Vagina (tissue), 2 donors: Measurements from ENCODE around the gene MEA1. TPM values are rescaled to one million over a fixed set of nuclear protein-coding genes. Genes with fewer than 3 reads are reported as not detected.

Experiments
- DNase-seq, 2 donors: peaks; one replicate each; pipeline ENCODE4 v3.0.0-alpha.2; 2017; ENCODE audit errors: extremely low spot score in 2 of 2
- H3K27ac ChIP-seq: fragments of 200-600 bp; sonication (generic); one replicate; pipeline ENCODE4 v1.5.1; 2019
- H3K27me3 ChIP-seq: fragments of 200-600 bp; sonication (generic); one replicate; pipeline ENCODE4 v1.5.1; 2019
- H3K36me3 ChIP-seq, 2 donors: fragments of 200-600 bp; sonication (generic); one replicate each; pipeline ENCODE4 v1.5.1; 2017 to 2019
- H3K4me1 ChIP-seq: fragments of 200-600 bp; sonication (generic); one replicate; pipeline ENCODE4 v1.5.1; 2019
- H3K4me3 ChIP-seq, 2 donors: fragments of 200-600 bp; sonication (generic); 1 replicate in 1 of 2; 2 replicates in 1 of 2; pipeline ENCODE4 v1.5.1; 2016 to 2019
- H3K9me3 ChIP-seq: fragments of 200-600 bp; sonication (generic); one replicate; pipeline ENCODE4 v1.5.1; 2019
- POLR2A ChIP-seq, 2 donors: fragments of 450-650 bp; IDR thresholded peaks; one replicate each; pipeline ENCODE4 v1.6.1; 2017; ENCODE audit warnings: antibody characterized with exemption in 2 of 2, mild to moderate bottlenecking in 2 of 2, moderate library complexity in 2 of 2
- POLR2AphosphoS5 ChIP-seq, 2 donors: sonication (generic); formaldehyde crosslinking; IDR thresholded peaks; one replicate each; pipeline ENCODE4 v1.9.0; 2017; ENCODE audit warnings: antibody characterized with exemption in 2 of 2, mild to moderate bottlenecking in 2 of 2, low read depth in 1 of 2; ENCODE audit not compliant: insufficient read depth in 1 of 2
- intact Hi-C: fragments of 100-400 bp; cut with DNase I; formaldehyde crosslinking; loops from one replicate; pipeline ENCODE4 v1.15.1; 2023
- total RNA-seq: library from RNA; depleted of rRNA; stranded (reverse); fragments of >200 nt; gene quantifications from one replicate; pipeline ENCODE4 v1.2.3, GENCODE V29; 2016
- TF ChIP-seq, protein P1 (sequence below), 3 experiments: fragments of 450-650 bp in 2 of 3; fragments of 200-600 bp in 1 of 3; sonication (generic) in 1 of 3; IDR thresholded peaks; one replicate each; pipeline ENCODE4 v1.5.1; 2017 to 2019; ENCODE audit warnings: antibody characterized with exemption in 3 of 3, mild to moderate bottlenecking in 2 of 3, moderate library complexity in 2 of 3

MEA1 gene
- total RNA-seq, 1 donor from 2014 or later, result 40.3 TPM

GRCh38 chr6:43035495-43036194 is 21.9 kb upstream of the MEA1 start:
- intact Hi-C loops, result no loop called here
- no peaks in the 10 kb centered on the region for H3K27me3 ChIP-seq
- H3K9me3 ChIP-seq, result no peaks in the 10 kb centered on the region
- H3K4me3 ChIP-seq, result no peak overlapping the region
- peaks cover 0 to 40% of the 10 kb centered on the region in 2 donors for H3K36me3 ChIP-seq
- no peaks in the 10 kb centered on the region for H3K4me1 ChIP-seq
- TF ChIP-seq, protein P1, sequence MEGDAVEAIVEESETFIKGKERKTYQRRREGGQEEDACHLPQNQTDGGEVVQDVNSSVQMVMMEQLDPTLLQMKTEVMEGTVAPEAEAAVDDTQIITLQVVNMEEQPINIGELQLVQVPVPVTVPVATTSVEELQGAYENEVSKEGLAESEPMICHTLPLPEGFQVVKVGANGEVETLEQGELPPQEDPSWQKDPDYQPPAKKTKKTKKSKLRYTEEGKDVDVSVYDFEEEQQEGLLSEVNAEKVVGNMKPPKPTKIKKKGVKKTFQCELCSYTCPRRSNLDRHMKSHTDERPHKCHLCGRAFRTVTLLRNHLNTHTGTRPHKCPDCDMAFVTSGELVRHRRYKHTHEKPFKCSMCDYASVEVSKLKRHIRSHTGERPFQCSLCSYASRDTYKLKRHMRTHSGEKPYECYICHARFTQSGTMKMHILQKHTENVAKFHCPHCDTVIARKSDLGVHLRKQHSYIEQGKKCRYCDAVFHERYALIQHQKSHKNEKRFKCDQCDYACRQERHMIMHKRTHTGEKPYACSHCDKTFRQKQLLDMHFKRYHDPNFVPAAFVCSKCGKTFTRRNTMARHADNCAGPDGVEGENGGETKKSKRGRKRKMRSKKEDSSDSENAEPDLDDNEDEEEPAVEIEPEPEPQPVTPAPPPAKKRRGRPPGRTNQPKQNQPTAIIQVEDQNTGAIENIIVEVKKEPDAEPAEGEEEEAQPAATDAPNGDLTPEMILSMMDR (IDR thresholded peaks at IDR 0.05), result no peak
- TF ChIP-seq POLR2AphosphoS5 (IDR thresholded peaks at IDR 0.05; ENCODE audit: insufficient read depth in 1 of 2, low read depth in 1 of 2) (no peak), POLR2A (IDR thresholded peaks at IDR 0.05) (no peak)
- H3K27ac ChIP-seq, result no peak overlapping the region
- DNase-seq, result no peak

- H3K4me3 ChIP-seq, result no peak overlapping the region
- H3K36me3 ChIP-seq, result peaks cover 0 to 52% of the 10 kb centered on the region in 2 donors
- TF ChIP-seq, protein P1 (IDR thresholded peaks at IDR 0.05), result no peak
- TF ChIP-seq POLR2AphosphoS5 (IDR thresholded peaks at IDR 0.05; ENCODE audit: insufficient read depth in 1 of 2, low read depth in 1 of 2), result no peak
- no peak for TF ChIP-seq POLR2A (IDR thresholded peaks at IDR 0.05)
Measured at GRCh38 chr6:43034190-43034525, 20.4 kb upstream of the MEA1 start.

DNA sequence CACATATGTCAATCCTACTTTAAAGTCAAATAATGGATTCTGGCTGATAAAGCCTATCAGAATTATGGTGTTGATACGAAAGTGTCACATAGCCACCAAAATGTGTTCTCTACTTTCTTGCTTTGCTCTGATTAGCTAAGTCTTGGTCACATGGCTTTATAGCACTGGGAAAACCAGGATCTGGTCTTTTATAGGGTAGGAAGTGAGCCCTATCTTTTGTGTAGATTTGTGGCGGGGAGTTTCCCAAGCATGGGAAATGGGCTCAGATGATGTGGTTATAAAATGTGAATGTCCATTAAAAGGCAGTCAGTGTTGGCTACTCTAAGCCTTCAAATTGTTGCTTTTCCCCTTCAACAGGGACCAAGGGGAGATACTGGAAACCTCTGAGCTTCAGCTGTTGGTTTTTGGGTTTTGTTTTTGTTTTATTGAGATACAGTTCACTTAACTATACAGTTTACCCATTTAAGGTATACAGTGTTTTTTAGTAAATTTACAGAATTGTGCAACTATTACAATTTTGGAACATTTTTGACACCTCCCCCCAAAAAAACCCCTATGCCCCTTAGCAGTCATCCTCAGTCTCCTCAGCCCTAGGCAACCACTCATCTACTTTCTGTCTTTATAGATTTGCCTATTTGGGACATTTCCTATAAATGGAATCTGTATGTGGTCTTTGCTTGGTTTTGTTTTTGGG is 19.9 kb upstream of the MEA1 start:
- no peak for DNase-seq
- Histone ChIP-seq H3K4me3 (no peak overlapping the region), H3K36me3 (peaks cover 0 to 52% of the 10 kb centered on the region in 2 donors), H3K4me1 (no peaks in the 10 kb centered on the region), H3K9me3 (no peaks in the 10 kb centered on the region), H3K27ac (no peak overlapping the region), H3K27me3 (no peaks in the 10 kb centered on the region)
- intact Hi-C loops, result no loop called here
- TF ChIP-seq POLR2AphosphoS5 (IDR thresholded peaks at IDR 0.05; ENCODE audit: insufficient read depth in 1 of 2, low read depth in 1 of 2), result no peak
- TF ChIP-seq, protein P1 (IDR thresholded peaks at IDR 0.05), result no peak
- no peak for TF ChIP-seq POLR2A (IDR thresholded peaks at IDR 0.05)

More at GRCh38 chr6:43034190-43034525, 20.4 kb upstream of the MEA1 start:
- Histone ChIP-seq H3K9me3 (no peaks in the 10 kb centered on the region), H3K27me3 (no peaks in the 10 kb centered on the region), H3K27ac (no peak overlapping the region), H3K4me1 (no peaks in the 10 kb centered on the region)
- intact Hi-C loops, result no loop called here
- no peak for DNase-seq

GRCh38 chr6:43032326-43032725 is 18.6 kb upstream of the MEA1 start:
- intact Hi-C loops, result no loop called here
- no peak for DNase-seq
- no peaks in the 10 kb centered on the region for H3K4me1 ChIP-seq
- no peaks in the 10 kb centered on the region for H3K9me3 ChIP-seq
- peaks cover 4 to 52% of the 10 kb centered on the region in 2 donors for H3K36me3 ChIP-seq
- no peak overlapping the region for H3K27ac ChIP-seq
- no peak overlapping the region for H3K4me3 ChIP-seq
- TF ChIP-seq POLR2AphosphoS5 (IDR thresholded peaks at IDR 0.05; ENCODE audit: insufficient read depth in 1 of 2, low read depth in 1 of 2) (no peak), POLR2A (IDR thresholded peaks at IDR 0.05) (no peak)
- TF ChIP-seq, protein P1 (IDR thresholded peaks at IDR 0.05), result no peak
- no peaks in the 10 kb centered on the region for H3K27me3 ChIP-seq

DNA sequence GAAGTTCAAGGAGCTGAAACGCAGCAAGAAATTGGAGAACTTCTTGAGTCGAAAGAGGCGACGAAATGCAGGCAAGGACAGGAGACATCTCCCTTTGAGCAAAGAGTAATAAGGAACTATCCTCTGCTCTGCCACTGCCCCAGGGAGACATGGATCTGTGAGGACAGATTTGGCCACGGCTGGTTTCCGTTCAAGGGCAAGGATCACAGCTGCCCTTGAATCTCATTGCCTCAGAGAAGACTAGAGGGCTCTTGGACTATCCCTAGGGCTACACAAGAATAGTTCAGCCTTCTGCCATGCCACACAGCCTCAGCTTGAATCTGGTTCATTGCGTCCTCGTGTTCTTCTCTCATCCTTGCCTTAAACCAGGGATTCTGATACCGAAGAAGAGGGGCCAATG is 15.4 kb upstream of the MEA1 start:
- peaks cover 7% of the 10 kb centered on the region for H3K4me1 ChIP-seq
- H3K27ac ChIP-seq, result no peak overlapping the region
- no peak overlapping the region for H3K4me3 ChIP-seq
- no peak for TF ChIP-seq POLR2AphosphoS5 (IDR thresholded peaks at IDR 0.05; ENCODE audit: insufficient read depth in 1 of 2, low read depth in 1 of 2)
- TF ChIP-seq, protein P1 (IDR thresholded peaks at IDR 0.05), result no peak
- TF ChIP-seq POLR2A (IDR thresholded peaks at IDR 0.05), result no peak
- H3K27me3 ChIP-seq, result no peaks in the 10 kb centered on the region
- H3K9me3 ChIP-seq, result no peaks in the 10 kb centered on the region
- peaks cover 10 to 70% of the 10 kb centered on the region in 2 donors for H3K36me3 ChIP-seq
- intact Hi-C loops, result no loop called here
- DNase-seq, result no peak
